GM21515 (cell line): ENCODE results near the gene LRRC46.

Experiments used
- ATAC-seq: cut with Tn5 transposase; IDR thresholded peaks from one replicate; pipeline ENCODE4 v1.9.1; 2021; ENCODE audit not compliant: unreplicated experiment

The LRRC46 gene

GRCh38 chr17:47808830-47809480 is 22.5 kb upstream of the LRRC46 start:
- no peak for ATAC-seq

- ATAC-seq: no peak
Observed at GRCh38 chr17:47810200-47810821, 21.2 kb upstream of the LRRC46 start.

GRCh38 chr17:47810901-47811635 is 20.4 kb upstream of the LRRC46 start:
- no peak for ATAC-seq

- no peak for ATAC-seq
Observed at GRCh38 chr17:47811709-47812108, 19.8 kb upstream of the LRRC46 start.

- ATAC-seq: no peak
Observed at GRCh38 chr17:47812146-47812920, 19.1 kb upstream of the LRRC46 start.

GRCh38 chr17:47813077-47813476 is 18.4 kb upstream of the LRRC46 start:
- ATAC-seq: no peak

GRCh38 chr17:47813512-47814031 is 17.9 kb upstream of the LRRC46 start:
- no peak for ATAC-seq

GRCh38 chr17:47815106-47815918 is 16.2 kb upstream of the LRRC46 start:
- ATAC-seq: no peak

GRCh38 chr17:47816111-47816735 is 15.2 kb upstream of the LRRC46 start:
- no peak for ATAC-seq

GRCh38 chr17:47816947-47817346 is 14.5 kb upstream of the LRRC46 start:
- ATAC-seq: no peak

- ATAC-seq: no peak
Observed at GRCh38 chr17:47818002-47818695, 13.3 kb upstream of the LRRC46 start.

GRCh38 chr17:47819475-47819874 is 12.0 kb upstream of the LRRC46 start:
- ATAC-seq: no peak

GRCh38 chr17:47820033-47820789 is 11.3 kb upstream of the LRRC46 start:
- ATAC-seq: no peak

GRCh38 chr17:47821031-47821423 is 10.4 kb upstream of the LRRC46 start:
- ATAC-seq: no peak

- peak; percentile 66 for ATAC-seq
Observed at GRCh38 chr17:47821424-47822391, 9.8 kb upstream of the LRRC46 start, which contains the start of gene OSBPL7. Gene OSBPL7 (minus strand): TSS chr17:47821794. CDS start chr17:47820278, 1,516 bp downstream.

GRCh38 chr17:47822785-47823184 is 8.7 kb upstream of the LRRC46 start:
- no peak for ATAC-seq

GRCh38 chr17:47823519-47823918 is 8.0 kb upstream of the LRRC46 start:
- no peak for ATAC-seq
